ENCODE data around the gene SPSB1. TPM values are rescaled to one million over a fixed set of nuclear protein-coding genes. Genes with fewer than 3 reads are reported as not detected.

SPSB1 gene
- total and polyA plus RNA-seq, 10 of the 15 experiments (the other 5 are each of a cell fraction or from before 2014, with no cell fraction given) = 0.02 to 2.0 (median 0.90) TPM; not detected in 1

GRCh38 chr1:9320520-9321479 lies 28.1 kb downstream of the SPSB1 start:
- ATAC-seq = no peak
- intact Hi-C loops (cut with micrococcal nuclease; ENCODE audit: unreplicated experiment) = no loop called here
- Histone ChIP-seq H3K79me2 (ENCODE audit: control insufficient read depth, insufficient read depth, low read length) (no peaks in the 10 kb centered on the region), H3K27ac (ENCODE audit: control insufficient read depth, insufficient read depth) (no peak overlapping the region), H3K9ac (ENCODE audit: control insufficient read depth, insufficient read depth, low read length) (no peak overlapping the region), H3K4me1 (ENCODE audit: control insufficient read depth, insufficient read depth, low read length) (peaks cover 8% of the 10 kb centered on the region), H2AFZ (ENCODE audit: control insufficient read depth, low read depth, low read length) (no peak overlapping the region), H3K4me2 (ENCODE audit: control insufficient read depth, insufficient read depth) (no peak overlapping the region), H3K9me3 (replicated peaks; ENCODE audit: control insufficient read depth, insufficient read depth, low read length) (no peaks in the 10 kb centered on the region), H3K36me3 (ENCODE audit: control insufficient read depth in 2 of 2, insufficient read depth in 2 of 2, low read length in 1 of 2) (no peaks in the 10 kb centered on the region), H3K27me3 (replicated peaks in 1 of 2; ENCODE audit: control insufficient read depth in 2 of 2, insufficient read depth in 2 of 2, low read length in 1 of 2) (peaks cover 0 to 2% of the 10 kb centered on the region in 2 experiments; a peak in 1 of 4 replicates), H4K20me1 (ENCODE audit: control insufficient read depth, insufficient read depth) (no peaks in the 10 kb centered on the region), H3K4me3 (no peak overlapping the region)
- in situ Hi-C loops (cut with MboI) = no loop called here
- BruUV-seq (replicated peaks) = no TSS peak
- RAD21 ChIA-PET (ENCODE audit: unreplicated experiment) = interaction anchor here (1.3 kb wide), 1 partner anchor 51 kb away, joined by 3 read pairs; no protein-coding TSS in a partner anchor
- CTCF ChIA-PET = interaction anchor here (1.0 kb wide), 1 partner anchor 135 kb away, joined by 4 read pairs; no protein-coding TSS in a partner anchor
- no peak for DNase-seq (ENCODE audit: low read depth, low spot score)
- TF ChIP-seq SMC3 (IDR thresholded peaks at IDR 0.05; ENCODE audit: borderline replicate concordance, low read length) (no peak), STAT3 (IDR thresholded peaks at IDR 0.05; ENCODE audit: low read depth, low read length) (no peak), BMI1 (IDR thresholded peaks at IDR 0.05; ENCODE audit: borderline replicate concordance) (no peak), HDAC6 (IDR thresholded peaks at IDR 0.05; ENCODE audit: unreplicated experiment) (no peak), GATAD2B (conservative IDR thresholded peaks at IDR 0.05; ENCODE audit: low read depth) (no peak), PAX8 (IDR thresholded peaks at IDR 0.05) (no peak), EGR1 (IDR thresholded peaks at IDR 0.05; ENCODE audit: borderline replicate concordance in 1 of 2, low read depth in 2 of 2, low read length in 2 of 2) (no peak), IRF4 (IDR thresholded peaks at IDR 0.05; ENCODE audit: low read depth, low read length) (no peak), SPI1 (IDR thresholded peaks at IDR 0.05; ENCODE audit: borderline replicate concordance, insufficient read depth, low read depth, low read length) (no peak), SMARCA5 (IDR thresholded peaks at IDR 0.05) (no peak), KLF5 (IDR thresholded peaks at IDR 0.05; ENCODE audit: partially characterized antibody) (no peak), CBFB (IDR thresholded peaks at IDR 0.05; ENCODE audit: low read depth) (no peak), ZZZ3 (IDR thresholded peaks at IDR 0.05; ENCODE audit: control insufficient read depth, insufficient read length, low read depth) (no peak), ZNF687 (IDR thresholded peaks at IDR 0.05) (no peak)
- TF ChIP-seq, protein P1, sequence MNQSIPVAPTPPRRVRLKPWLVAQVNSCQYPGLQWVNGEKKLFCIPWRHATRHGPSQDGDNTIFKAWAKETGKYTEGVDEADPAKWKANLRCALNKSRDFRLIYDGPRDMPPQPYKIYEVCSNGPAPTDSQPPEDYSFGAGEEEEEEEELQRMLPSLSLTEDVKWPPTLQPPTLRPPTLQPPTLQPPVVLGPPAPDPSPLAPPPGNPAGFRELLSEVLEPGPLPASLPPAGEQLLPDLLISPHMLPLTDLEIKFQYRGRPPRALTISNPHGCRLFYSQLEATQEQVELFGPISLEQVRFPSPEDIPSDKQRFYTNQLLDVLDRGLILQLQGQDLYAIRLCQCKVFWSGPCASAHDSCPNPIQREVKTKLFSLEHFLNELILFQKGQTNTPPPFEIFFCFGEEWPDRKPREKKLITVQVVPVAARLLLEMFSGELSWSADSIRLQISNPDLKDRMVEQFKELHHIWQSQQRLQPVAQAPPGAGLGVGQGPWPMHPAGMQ (IDR thresholded peaks at IDR 0.05; ENCODE audit: borderline replicate concordance) = no peak
- 64% methylated on average over 31 of the region's 31 CpGs for WGBS (ENCODE audit: insufficient coverage, insufficient replicate concordance, low lambda C conversion rate, missing lambda C conversion rate)
- FAIRE-seq = no peak
- POLR2A ChIA-PET = no interaction called here
- SMC1A ChIA-PET (ENCODE audit: uncharacterized antibody, unreplicated experiment) = interaction anchor here (1.1 to 1.3 kb wide), 2 partner anchors 32 to 90 kb away, joined by 3 read pairs; no protein-coding TSS in a partner anchor

All from GM12878 (cell line).